GM18505 (cell line): Measurements from ENCODE around the gene KCNQ1OT1.
"Not testable (repeated sequence)": the region's sequence is repeated elsewhere in the genome, so short reads cannot be mapped to it uniquely, and the experiment has no call there.

ENCODE experiments used
- ATAC-seq: cut with Tn5 transposase; IDR thresholded peaks from one replicate; pipeline ENCODE4 v1.9.1; 2021; ENCODE audit not compliant: unreplicated experiment
- POLR2A ChIP-seq: IDR thresholded peaks from 4 replicates; pipeline ENCODE4 v1.6.1; 2011; ENCODE audit warnings: borderline replicate concordance; ENCODE audit not compliant: insufficient read depth, insufficient read length; ENCODE audit errors: extremely low read depth

KCNQ1OT1 gene

DNA sequence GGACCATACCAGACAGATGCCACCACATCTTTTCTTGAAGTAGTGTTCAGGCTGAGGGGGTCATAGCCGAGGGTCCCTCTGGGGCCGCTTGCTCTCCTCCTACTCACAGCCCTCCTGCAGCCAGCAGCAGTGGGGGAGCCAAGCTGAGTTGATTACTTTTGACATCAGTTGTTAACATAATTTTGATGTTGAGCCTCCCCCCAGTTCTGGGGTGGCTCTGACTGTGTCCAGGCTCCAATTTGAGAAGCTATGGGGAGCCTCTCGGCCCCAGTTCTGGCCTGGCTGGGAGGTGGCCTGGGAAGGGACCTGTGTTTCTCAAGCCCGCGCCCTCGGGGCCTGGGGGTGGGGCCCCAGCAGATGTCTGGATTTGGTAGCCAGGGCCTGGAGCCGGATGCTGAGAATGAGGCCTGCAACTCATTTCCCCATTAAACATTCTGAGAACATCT lies 47.9 kb downstream of the KCNQ1OT1 start:
- no peak for ATAC-seq
- TF ChIP-seq POLR2A = no peak

DNA sequence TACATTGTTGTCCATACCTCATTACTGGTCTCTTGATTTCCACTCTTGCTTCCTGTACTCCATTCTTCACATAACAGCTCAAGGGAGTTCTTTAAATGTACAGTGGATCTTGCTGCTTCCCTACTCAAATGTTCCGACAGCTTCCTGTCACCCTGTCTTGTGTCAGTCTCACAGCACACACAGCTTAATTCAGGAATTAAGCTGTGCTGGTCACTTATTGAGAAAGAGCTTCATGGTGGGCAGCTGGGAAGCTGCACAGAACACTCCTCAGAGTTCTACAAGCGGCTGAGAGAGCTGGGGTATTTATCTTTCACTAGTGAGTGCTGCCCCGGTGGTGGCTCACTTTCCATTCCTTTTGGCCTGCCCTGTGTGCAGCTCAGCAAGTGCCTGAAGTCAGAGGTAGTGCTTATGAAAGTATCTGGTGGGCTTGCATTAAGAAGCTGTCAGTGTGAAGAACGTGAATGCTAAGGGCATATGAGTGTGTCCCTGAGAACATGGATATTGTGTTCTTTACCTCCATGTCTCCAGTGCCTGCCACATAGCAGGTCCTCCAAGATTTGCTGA lies 48.7 kb downstream of the KCNQ1OT1 start:
- ATAC-seq = no peak
- no peak for TF ChIP-seq POLR2A

DNA sequence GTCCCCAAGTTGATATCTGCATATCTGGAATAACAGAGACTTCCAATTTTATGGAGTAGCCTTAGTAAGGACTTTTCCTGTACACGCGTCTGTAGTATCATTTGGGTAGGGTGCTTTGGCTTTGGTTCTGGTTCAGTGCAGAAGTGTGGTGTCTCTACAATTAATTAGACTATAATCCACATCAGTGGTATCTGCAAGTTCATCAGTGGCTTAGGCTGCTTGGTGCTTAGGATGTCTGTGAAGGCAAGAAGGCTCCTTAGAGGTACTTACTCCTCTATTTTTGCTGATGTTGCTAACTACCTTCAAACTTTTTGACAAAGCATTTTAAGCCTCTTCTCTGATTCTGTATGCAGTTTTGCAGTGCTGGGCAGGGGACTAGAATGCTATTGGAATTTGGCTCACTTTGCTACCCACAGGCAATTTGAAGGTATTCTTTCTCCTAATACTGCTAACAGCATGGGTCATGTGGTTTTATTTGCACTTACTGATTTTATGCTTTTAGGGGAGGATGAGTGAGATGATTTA lies 49.4 kb downstream of the KCNQ1OT1 start:
- no peak for TF ChIP-seq POLR2A
- ATAC-seq = no peak

DNA sequence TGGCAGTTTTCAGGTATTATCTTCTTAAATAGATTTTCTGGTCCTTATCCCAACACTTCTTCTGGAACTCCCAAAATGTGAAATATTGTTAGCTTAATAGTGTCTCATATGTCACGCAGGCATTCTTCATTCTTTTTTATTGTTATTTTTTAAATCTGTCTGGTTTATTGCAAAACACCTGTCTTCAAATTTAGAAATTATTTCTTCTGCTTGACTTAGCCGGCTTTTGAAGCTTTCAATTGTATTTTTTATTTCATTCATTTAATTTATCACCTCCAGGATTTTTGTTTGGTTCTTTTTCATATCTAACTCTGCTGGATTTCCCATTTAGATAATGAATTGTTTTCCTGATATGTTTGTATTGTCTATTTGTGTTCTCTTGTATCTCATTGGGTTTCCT lies 49.9 kb downstream of the KCNQ1OT1 start:
- ATAC-seq = no peak
- TF ChIP-seq POLR2A = no peak

DNA sequence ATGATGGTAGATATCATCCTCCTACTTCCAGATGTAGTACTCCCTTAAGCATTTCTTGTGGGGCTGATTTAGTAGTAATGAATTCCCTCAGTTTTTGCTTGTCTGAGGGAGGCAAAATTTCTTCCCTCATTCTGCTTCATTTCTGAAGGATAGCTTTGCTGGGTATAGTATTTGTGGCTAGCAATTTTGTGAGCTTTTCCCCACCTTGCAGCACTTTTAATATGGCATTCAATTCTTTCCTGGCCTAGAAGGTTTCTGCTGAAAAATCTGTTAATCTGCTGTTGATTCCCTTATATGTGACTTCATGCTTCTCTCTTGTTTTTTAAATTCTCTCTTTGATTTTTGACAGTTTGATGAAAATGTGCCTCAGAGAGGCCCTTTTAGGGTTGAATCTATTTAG lies 50.4 kb downstream of the KCNQ1OT1 start:
- no peak for TF ChIP-seq POLR2A
- ATAC-seq = no peak

DNA sequence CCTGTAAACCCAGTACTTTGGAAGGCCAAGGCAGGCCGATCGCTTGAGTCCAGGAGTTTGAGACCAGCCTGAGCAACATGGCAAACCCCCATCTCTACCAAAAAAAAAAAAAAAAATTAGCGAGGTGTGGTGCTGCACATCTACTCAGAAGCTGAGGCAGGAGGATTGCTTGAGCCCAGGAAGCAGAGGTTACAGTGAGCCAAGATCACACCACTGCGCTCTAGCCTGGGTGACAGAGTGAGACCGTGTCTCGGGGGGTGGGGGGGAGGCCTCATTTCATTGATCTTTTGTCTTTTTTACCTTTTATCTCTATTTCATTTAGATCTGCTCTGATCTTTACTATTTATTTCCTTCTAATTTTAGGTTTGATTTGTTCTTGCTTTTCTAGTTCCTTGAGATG lies 51.8 kb downstream of the KCNQ1OT1 start:
- TF ChIP-seq POLR2A = no peak
- no peak for ATAC-seq

DNA sequence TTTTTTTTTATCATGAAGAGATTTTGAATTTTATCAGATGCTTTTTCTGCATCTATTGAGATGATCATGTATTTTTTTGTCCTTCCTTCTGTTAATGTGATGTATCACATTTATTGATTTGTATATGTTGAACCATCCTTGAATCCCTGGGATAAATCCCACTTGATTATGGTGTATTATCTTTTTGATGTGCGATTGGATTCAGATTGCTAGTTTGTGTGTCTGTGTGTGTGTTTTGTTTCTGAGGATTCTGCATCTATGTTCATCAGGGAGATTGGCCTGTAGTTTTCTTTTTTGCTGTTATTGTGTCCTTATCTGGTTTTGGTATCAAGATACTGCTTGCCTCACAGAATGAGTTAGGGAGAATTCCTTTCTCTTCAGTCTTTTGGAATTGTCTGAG lies 52.6 kb downstream of the KCNQ1OT1 start:
- no peak for ATAC-seq
- no peak for TF ChIP-seq POLR2A

DNA sequence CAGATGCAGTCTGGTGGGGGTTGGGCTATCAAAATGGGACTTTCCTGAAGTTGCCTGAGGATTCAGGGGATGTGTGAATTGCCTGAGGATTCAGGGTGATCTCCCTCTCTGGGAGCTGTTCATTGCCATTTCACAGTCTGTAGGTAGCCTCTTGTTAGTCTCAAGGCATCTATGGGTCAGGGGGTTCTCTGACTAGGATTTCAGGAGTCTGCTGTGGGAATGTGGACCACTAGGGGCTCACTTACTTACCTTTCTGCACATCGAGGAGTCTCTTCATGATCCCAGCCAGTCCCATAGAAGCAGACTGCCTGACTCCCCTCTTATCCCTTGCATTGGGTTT lies 54.0 kb downstream of the KCNQ1OT1 start:
- no peak for ATAC-seq
- no peak for TF ChIP-seq POLR2A

DNA sequence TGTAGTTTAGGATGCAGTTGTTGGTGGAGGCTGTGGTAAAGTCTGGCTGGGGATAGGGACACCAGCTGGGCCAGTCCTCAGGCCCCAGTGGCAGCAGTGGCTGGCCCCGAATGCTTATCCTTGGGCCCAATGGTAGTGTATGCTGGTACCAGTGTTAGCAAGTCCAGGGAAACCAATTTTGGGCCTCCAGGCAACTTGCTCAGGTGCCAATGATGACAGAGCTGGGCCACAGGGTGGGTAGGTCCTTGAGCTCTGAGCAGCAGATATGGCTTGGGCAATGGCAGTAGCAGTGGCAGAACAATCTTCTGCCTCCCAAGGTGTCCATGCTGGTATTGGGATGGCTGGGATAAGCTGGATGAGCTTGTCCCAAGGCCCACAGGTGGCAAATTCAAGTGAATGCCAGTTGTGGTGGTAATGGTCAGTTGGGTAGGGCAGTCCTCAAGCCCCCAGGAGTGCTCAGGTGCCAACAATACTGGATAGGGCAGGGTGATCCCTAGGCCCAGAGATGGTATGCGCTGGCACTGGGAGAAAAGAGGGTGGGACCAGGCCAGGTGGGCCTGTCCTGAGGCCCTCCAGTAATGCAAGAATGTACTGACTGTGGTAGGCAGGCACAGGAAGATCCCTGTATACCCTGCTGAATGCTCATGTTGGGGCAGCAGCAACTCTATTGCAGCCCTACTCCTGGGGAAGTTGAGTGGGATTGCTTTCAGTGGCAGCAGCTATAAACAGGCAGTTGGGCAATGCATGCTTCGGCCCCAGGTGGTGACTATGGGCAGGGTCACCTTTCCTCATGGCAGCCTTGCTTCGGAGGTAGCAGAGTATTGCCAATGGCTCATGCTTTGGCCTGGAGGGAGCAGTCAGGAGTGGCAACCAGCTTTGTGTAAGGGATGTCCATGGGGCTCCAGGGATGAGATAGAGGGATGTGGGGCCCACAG lies 54.7 kb downstream of the KCNQ1OT1 start:
- TF ChIP-seq POLR2A = no peak
- ATAC-seq = no peak

DNA sequence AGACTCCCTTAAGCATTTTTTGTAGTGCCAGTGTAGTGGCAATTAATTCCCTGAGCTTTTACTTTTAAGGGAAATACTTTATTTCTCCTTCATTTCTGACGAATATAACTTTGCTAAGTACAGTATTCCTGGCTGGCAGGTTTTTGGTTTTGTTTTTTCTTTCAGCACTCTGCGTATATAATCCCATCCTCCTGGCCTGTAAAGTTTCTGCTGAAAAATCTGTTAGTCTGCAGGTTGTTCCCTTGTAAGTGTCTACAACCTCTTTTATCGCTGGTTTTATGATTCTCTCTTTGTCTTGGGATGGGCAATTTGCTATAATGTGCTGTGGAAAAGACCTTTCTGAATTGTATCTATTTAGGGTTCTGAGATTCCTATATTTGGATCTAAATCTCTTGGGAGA lies 56.0 kb downstream of the KCNQ1OT1 start:
- no peak for TF ChIP-seq POLR2A
- ATAC-seq = no peak

DNA sequence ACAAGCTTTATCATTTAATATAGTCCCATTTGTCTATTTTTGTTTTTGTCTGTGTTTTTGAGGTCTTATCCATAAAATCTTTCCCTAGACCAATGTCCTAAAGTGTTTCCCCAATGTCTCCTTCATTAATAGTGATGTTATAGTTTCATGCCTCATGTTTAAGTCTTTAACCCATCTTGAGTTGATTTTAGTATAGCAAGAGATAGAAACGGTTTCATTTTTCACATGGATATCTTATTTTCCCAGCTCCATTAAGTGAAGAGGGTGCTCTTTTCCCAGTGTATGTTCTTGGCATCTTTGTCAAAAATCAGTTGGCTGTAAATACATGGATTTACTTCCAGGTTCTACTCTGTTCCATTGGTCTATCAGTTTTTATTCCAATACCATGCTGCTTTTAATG lies 58.2 kb downstream of the KCNQ1OT1 start:
- no peak for TF ChIP-seq POLR2A
- ATAC-seq = no peak

DNA sequence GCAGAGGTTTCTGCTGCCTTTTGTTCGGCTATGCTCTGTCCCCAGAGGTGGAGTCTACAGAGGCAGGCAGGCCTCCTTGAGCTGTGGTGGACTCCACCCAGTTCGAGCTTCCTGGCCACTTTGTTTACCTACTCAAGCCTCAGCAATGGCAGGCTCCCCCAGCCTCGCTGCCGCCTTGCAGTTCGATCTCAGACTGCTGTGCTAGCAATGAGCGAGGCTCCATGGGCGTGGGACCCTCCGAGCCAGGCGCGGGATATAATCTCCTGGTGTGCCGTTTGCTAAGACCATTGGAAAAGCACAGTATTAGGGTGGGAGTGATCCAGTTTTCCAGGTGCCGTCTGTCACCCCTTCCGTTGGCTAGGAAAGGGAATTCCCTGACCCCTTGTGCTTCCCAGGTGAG lies 60.0 kb downstream of the KCNQ1OT1 start:
- ATAC-seq = not testable (repeated sequence)

DNA sequence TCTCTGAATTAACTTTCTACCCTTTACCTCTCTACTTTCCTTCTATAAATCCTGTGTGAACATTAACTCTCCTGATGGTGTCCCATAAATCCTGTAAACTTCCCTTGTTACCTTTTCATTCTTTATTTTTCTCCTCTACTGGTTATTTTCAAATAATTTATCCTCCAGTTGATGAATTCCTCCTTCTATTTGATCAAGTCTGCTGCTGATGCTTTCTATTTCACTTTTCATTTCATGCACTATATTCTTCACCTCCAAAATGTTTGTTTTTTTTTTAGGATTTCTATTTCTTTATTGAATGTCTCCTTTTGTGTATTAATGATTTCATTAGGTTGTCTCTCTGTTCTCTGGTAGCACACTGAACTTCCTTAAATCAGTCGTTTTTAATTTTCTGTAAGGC lies 68.6 kb downstream of the KCNQ1OT1 start:
- ATAC-seq = no peak
- no peak for TF ChIP-seq POLR2A

DNA sequence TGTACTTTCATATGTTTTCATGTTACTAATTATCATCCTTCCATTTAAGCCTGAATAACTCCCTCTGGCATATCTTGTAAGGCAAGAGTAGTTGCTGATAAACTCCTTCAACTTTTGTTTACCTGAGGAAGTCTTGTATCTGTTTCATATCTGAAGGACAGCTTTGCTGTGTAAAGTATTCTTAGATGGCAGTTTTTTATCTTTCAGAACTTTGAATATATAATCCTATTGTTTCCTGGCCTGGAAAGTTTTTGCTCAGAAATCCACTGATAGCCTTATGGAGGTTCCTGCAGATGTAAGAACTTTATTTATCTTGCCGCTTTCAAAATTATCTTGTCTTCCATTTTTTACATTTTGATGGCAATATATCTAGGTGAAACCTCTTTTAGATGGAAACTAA lies 69.1 kb downstream of the KCNQ1OT1 start:
- no peak for TF ChIP-seq POLR2A

More for the DNA sequence above, 69.1 kb downstream of the KCNQ1OT1 start:
- ATAC-seq = no peak
